OCI-LY7 (cell line): ENCODE results near the gene PTPRM.

ENCODE experiments used
- EZH2phosphoT487 ChIP-seq: fragments of 200-600 bp; sonication (generic); IDR thresholded peaks from 2 replicates; pipeline ENCODE4 v1.6.1; 2018; ENCODE audit warnings: low read depth, borderline replicate concordance, mild to moderate bottlenecking, mixed run types, antibody characterized with exemption, low read length, moderate library complexity, mixed read lengths
- TF ChIP-seq, protein P1 (sequence below): fragments of 200-600 bp; sonication (generic); conservative IDR thresholded peaks from 2 replicates; pipeline ENCODE4 v1.5.1; 2014; ENCODE audit warnings: mild to moderate bottlenecking, antibody characterized with exemption, low read length, moderate library complexity, mixed read lengths

DNA sequence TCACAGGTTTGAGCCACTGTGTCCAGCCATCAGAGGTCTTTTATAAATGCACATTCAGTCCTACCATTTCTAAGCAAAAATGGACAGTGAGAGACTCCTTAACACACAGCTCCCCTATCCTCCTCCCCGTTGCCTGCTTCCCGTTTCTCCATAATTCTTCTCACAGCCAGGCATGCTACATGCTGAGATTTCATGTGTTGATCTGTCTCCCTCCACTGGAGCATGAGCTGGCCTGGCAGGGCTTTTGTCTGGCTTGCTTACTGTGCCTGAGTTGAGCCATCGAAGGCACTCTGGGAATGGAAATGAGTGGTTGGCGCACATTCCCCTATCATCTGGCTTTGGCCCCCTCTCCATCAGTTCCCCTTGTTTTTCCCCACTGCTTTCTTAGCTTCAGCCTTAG is 413.5 kb downstream of the PTPRM start:
- TF ChIP-seq, protein P1, sequence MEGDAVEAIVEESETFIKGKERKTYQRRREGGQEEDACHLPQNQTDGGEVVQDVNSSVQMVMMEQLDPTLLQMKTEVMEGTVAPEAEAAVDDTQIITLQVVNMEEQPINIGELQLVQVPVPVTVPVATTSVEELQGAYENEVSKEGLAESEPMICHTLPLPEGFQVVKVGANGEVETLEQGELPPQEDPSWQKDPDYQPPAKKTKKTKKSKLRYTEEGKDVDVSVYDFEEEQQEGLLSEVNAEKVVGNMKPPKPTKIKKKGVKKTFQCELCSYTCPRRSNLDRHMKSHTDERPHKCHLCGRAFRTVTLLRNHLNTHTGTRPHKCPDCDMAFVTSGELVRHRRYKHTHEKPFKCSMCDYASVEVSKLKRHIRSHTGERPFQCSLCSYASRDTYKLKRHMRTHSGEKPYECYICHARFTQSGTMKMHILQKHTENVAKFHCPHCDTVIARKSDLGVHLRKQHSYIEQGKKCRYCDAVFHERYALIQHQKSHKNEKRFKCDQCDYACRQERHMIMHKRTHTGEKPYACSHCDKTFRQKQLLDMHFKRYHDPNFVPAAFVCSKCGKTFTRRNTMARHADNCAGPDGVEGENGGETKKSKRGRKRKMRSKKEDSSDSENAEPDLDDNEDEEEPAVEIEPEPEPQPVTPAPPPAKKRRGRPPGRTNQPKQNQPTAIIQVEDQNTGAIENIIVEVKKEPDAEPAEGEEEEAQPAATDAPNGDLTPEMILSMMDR, result no peak
- TF ChIP-seq EZH2phosphoT487, result no peak
